ENCODE results near the gene TENM4. TPM values are rescaled to one million over a fixed set of nuclear protein-coding genes. Genes with fewer than 3 reads are reported as not detected.

Gene TENM4
- total and polyA plus RNA-seq, 4 donors: 0.02 to 0.33 (median 0.14) TPM

GRCh38 chr11:79367844-79368243 lies 73.0 kb downstream of the TENM4 start:
- H3K27ac ChIP-seq (ENCODE audit: low read depth in 1 of 2, low read length in 2 of 2): no peak overlapping the region
- no peaks in the 10 kb centered on the region for H3K4me1 ChIP-seq (ENCODE audit: control insufficient read depth in 4 of 4, insufficient read depth in 4 of 4, low read length in 3 of 4)
- no peak for DNase-seq (ENCODE audit: low spot score)
- no peaks in the 10 kb centered on the region for H3K9me3 ChIP-seq (ENCODE audit: control insufficient read depth in 4 of 4, low read length in 3 of 4)
- no peak overlapping the region for H3K9ac ChIP-seq (ENCODE audit: low read depth in 1 of 2, low read length in 2 of 2)
- H3K36me3 ChIP-seq (ENCODE audit: control insufficient read depth in 4 of 4, insufficient read depth in 3 of 4, low read depth in 1 of 4, low read length in 3 of 4): no peaks in the 10 kb centered on the region
- TF ChIP-seq FOXA1 (IDR thresholded peaks at IDR 0.05) (no peak), RAD21 (IDR thresholded peaks at IDR 0.05) (no peak), FOXA2 (IDR thresholded peaks at IDR 0.05) (no peak), RXRA (IDR thresholded peaks at IDR 0.05) (no peak), ATF3 (IDR thresholded peaks at IDR 0.05) (no peak), NR2F2 (IDR thresholded peaks at IDR 0.05) (no peak), HNF4A (conservative IDR thresholded peaks at IDR 0.05) (no peak), EGR1 (IDR thresholded peaks at IDR 0.05; ENCODE audit: low read depth in 2 of 2) (no peak), GABPA (IDR thresholded peaks at IDR 0.05 in 1 of 2, conservative IDR thresholded peaks at IDR 0.05 in 1 of 2) (no peak), TAF1 (conservative IDR thresholded peaks at IDR 0.05) (no peak)
- TF ChIP-seq, protein P1, sequence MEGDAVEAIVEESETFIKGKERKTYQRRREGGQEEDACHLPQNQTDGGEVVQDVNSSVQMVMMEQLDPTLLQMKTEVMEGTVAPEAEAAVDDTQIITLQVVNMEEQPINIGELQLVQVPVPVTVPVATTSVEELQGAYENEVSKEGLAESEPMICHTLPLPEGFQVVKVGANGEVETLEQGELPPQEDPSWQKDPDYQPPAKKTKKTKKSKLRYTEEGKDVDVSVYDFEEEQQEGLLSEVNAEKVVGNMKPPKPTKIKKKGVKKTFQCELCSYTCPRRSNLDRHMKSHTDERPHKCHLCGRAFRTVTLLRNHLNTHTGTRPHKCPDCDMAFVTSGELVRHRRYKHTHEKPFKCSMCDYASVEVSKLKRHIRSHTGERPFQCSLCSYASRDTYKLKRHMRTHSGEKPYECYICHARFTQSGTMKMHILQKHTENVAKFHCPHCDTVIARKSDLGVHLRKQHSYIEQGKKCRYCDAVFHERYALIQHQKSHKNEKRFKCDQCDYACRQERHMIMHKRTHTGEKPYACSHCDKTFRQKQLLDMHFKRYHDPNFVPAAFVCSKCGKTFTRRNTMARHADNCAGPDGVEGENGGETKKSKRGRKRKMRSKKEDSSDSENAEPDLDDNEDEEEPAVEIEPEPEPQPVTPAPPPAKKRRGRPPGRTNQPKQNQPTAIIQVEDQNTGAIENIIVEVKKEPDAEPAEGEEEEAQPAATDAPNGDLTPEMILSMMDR (IDR thresholded peaks at IDR 0.05; ENCODE audit: low read depth, low read length, missing input control): no peak
- TF ChIP-seq, protein P2, sequence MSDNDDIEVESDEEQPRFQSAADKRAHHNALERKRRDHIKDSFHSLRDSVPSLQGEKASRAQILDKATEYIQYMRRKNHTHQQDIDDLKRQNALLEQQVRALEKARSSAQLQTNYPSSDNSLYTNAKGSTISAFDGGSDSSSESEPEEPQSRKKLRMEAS (IDR thresholded peaks at IDR 0.05): no peak
- no peak overlapping the region for H3K4me3 ChIP-seq (ENCODE audit: low read depth in 1 of 3, low read length in 3 of 3)
- 60% methylated on average over 4 of the region's 4 CpGs for WGBS
- H3K27me3 ChIP-seq (ENCODE audit: control insufficient read depth in 4 of 4, insufficient read depth in 4 of 4, low read length in 3 of 4): no peaks in the 10 kb centered on the region

DNA sequence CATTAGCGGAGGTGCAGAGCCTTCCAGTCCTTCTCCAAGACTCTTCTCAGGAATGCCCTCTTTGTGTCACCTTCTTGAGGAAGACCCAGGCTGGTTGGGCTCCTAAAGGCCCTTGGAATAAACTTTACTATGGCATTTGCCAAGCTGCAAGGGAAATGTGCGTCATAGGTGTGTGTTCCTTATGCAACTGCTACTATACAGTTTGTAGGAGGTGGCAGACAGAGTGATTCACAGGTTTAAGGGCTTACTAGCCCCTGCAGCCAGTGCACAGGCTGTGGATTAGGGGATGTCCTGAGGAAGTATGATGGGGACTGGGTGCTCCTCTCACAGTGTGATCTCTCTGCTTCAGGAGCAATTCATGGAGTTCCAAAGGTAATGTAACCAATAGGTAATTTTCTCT lies 74.6 kb downstream of the TENM4 start:
- H3K9ac ChIP-seq (ENCODE audit: low read depth in 1 of 2, low read length in 2 of 2): no peak overlapping the region
- H3K9me3 ChIP-seq (ENCODE audit: control insufficient read depth in 4 of 4, low read length in 3 of 4): no peaks in the 10 kb centered on the region
- 97% methylated on average over 2 of the region's 2 CpGs for WGBS
- no peak overlapping the region for H3K4me3 ChIP-seq (ENCODE audit: low read depth in 1 of 3, low read length in 3 of 3)
- DNase-seq (ENCODE audit: low spot score): no peak
- no peaks in the 10 kb centered on the region for H3K4me1 ChIP-seq (ENCODE audit: control insufficient read depth in 4 of 4, insufficient read depth in 4 of 4, low read length in 3 of 4)
- H3K27ac ChIP-seq (ENCODE audit: low read depth in 1 of 2, low read length in 2 of 2): no peak overlapping the region
- TF ChIP-seq EGR1 (IDR thresholded peaks at IDR 0.05; ENCODE audit: low read depth in 2 of 2) (no peak), HNF4G (IDR thresholded peaks at IDR 0.05) (no peak), REST (IDR thresholded peaks at IDR 0.05) (no peak), NR2F2 (IDR thresholded peaks at IDR 0.05) (no peak), TAF1 (conservative IDR thresholded peaks at IDR 0.05) (no peak), YY1 (IDR thresholded peaks at IDR 0.05) (no peak), RAD21 (IDR thresholded peaks at IDR 0.05) (no peak), RXRA (IDR thresholded peaks at IDR 0.05) (no peak), FOXA2 (IDR thresholded peaks at IDR 0.05) (no peak), GABPA (IDR thresholded peaks at IDR 0.05 in 1 of 2, conservative IDR thresholded peaks at IDR 0.05 in 1 of 2) (no peak), JUND (IDR thresholded peaks at IDR 0.05) (no peak), SP1 (IDR thresholded peaks at IDR 0.05) (no peak), FOXA1 (IDR thresholded peaks at IDR 0.05) (no peak), HNF4A (conservative IDR thresholded peaks at IDR 0.05) (no peak)
- TF ChIP-seq, protein P3, sequence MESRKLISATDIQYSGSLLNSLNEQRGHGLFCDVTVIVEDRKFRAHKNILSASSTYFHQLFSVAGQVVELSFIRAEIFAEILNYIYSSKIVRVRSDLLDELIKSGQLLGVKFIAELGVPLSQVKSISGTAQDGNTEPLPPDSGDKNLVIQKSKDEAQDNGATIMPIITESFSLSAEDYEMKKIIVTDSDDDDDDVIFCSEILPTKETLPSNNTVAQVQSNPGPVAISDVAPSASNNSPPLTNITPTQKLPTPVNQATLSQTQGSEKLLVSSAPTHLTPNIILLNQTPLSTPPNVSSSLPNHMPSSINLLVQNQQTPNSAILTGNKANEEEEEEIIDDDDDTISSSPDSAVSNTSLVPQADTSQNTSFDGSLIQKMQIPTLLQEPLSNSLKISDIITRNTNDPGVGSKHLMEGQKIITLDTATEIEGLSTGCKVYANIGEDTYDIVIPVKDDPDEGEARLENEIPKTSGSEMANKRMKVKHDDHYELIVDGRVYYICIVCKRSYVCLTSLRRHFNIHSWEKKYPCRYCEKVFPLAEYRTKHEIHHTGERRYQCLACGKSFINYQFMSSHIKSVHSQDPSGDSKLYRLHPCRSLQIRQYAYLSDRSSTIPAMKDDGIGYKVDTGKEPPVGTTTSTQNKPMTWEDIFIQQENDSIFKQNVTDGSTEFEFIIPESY (IDR thresholded peaks at IDR 0.05): no peak
- TF ChIP-seq, protein P1 (IDR thresholded peaks at IDR 0.05; ENCODE audit: low read depth, low read length, missing input control): no peak
- no peaks in the 10 kb centered on the region for H3K27me3 ChIP-seq (ENCODE audit: control insufficient read depth in 4 of 4, insufficient read depth in 4 of 4, low read length in 3 of 4)
- H3K36me3 ChIP-seq (ENCODE audit: control insufficient read depth in 4 of 4, insufficient read depth in 3 of 4, low read depth in 1 of 4, low read length in 3 of 4): no peaks in the 10 kb centered on the region
